Breast epithelium (tissue), 4 donors: Measurements from ENCODE around the gene PCSK5. TPM values are rescaled to one million over a fixed set of nuclear protein-coding genes. Genes with fewer than 3 reads are reported as not detected.

Source experiments
- DNase-seq, 2 donors: peaks; one replicate each; pipeline ENCODE4 v3.0.0-alpha.2; 2019; ENCODE audit warnings: low spot score in 2 of 2
- H3K27ac ChIP-seq, 2 donors: fragments of 200-600 bp; sonication (generic) in 1 of 2; one replicate each; pipeline ENCODE4 v1.5.1; 2016 to 2019; ENCODE audit warnings: mild to moderate bottlenecking in 1 of 2
- H3K27me3 ChIP-seq, 2 donors: fragments of 200-600 bp; sonication (generic) in 1 of 2; one replicate each; pipeline versions ENCODE4 v1.5.1 to v1.6.0; 2017 to 2019; ENCODE audit warnings: control low read depth in 1 of 2, mild to moderate bottlenecking in 1 of 2
- H3K36me3 ChIP-seq: fragments of 200-600 bp; one replicate; pipeline ENCODE4 v1.5.1; 2019
- H3K4me1 ChIP-seq, 2 donors: fragments of 200-600 bp; sonication (generic); one replicate each; pipeline ENCODE4 v1.5.1; 2016 to 2019; ENCODE audit warnings: control low read depth in 1 of 2
- H3K4me3 ChIP-seq, 3 donors: fragments of 200-600 bp; sonication (generic); 1 replicate in 2 of 3; 2 replicates in 1 of 3; pipeline ENCODE4 v1.5.1; 2016 to 2019; ENCODE audit warnings: mild to moderate bottlenecking in 3 of 3, moderate library complexity in 2 of 3
- H3K9me3 ChIP-seq, 2 donors: fragments of 200-600 bp; sonication (generic) in 1 of 2; one replicate each; pipeline ENCODE4 v1.5.1; 2016 to 2019; ENCODE audit warnings: control low read depth in 1 of 2
- CTCF ChIP-seq, 3 donors: fragments of 450-650 bp; IDR thresholded peaks; one replicate each; pipeline ENCODE4 v1.5.1; 2016 to 2017; ENCODE audit warnings: antibody characterized with exemption in 3 of 3, mild to moderate bottlenecking in 3 of 3, moderate library complexity in 3 of 3
- POLR2A ChIP-seq: fragments of 450-650 bp; IDR thresholded peaks from one replicate; pipeline ENCODE4 v1.6.1; 2016; ENCODE audit warnings: antibody characterized with exemption, mild to moderate bottlenecking, moderate library complexity
- POLR2AphosphoS5 ChIP-seq, 3 donors: sonication (generic); formaldehyde crosslinking; IDR thresholded peaks; one replicate each; pipeline ENCODE4 v1.6.1; 2017; ENCODE audit warnings: antibody characterized with exemption in 3 of 3
- intact Hi-C: fragments of 100-400 bp; cut with DNase I; formaldehyde crosslinking; loops from one replicate; pipeline ENCODE4 v1.15.1; 2023; ENCODE audit warnings: low total_unique reads
- total RNA-seq, 3 donors: library from RNA; depleted of rRNA; stranded (reverse); fragments of >200 nt; gene quantifications; one replicate each; pipeline ENCODE4 v1.1.0, GENCODE V29; 2016

Gene PCSK5
- total RNA-seq, 3 donors from 2014 or later = 12.7 to 21.0 (median 19.0) TPM

- Histone ChIP-seq H3K4me1 (no peaks in the 10 kb centered on the region), H3K4me3 (no peak overlapping the region), H3K36me3 (no peaks in the 10 kb centered on the region), H3K9me3 (no peaks in the 10 kb centered on the region), H3K27me3 (no peaks in the 10 kb centered on the region), H3K27ac (no peak overlapping the region)
- intact Hi-C loops = no loop called here
- no peak for DNase-seq
- TF ChIP-seq POLR2AphosphoS5 (IDR thresholded peaks at IDR 0.05) (no peak), POLR2A (no peak), CTCF (IDR thresholded peaks at IDR 0.05) (no peak)
Measured at GRCh38 chr9:76240578-76240977, 350.1 kb downstream of the PCSK5 start.

- Histone ChIP-seq H3K4me1 (no peaks in the 10 kb centered on the region), H3K36me3 (no peaks in the 10 kb centered on the region), H3K27ac (no peak overlapping the region), H3K27me3 (no peaks in the 10 kb centered on the region), H3K9me3 (no peaks in the 10 kb centered on the region), H3K4me3 (no peak overlapping the region)
- no peak for DNase-seq
- intact Hi-C loops = no loop called here
- TF ChIP-seq POLR2AphosphoS5 (IDR thresholded peaks at IDR 0.05) (no peak), CTCF (IDR thresholded peaks at IDR 0.05) (no peak), POLR2A (no peak)
Measured at GRCh38 chr9:76245518-76245917, 355.0 kb downstream of the PCSK5 start.

- no peaks in the 10 kb centered on the region for H3K4me1 ChIP-seq
Measured at GRCh38 chr9:76246680-76247079, 356.2 kb downstream of the PCSK5 start.

GRCh38 chr9:76247426-76247825 is 357.0 kb downstream of the PCSK5 start:
- Histone ChIP-seq H3K27me3 (no peaks in the 10 kb centered on the region), H3K4me1 (no peaks in the 10 kb centered on the region), H3K9me3 (no peaks in the 10 kb centered on the region), H3K27ac (no peak overlapping the region), H3K36me3 (no peaks in the 10 kb centered on the region), H3K4me3 (no peak overlapping the region)
- TF ChIP-seq POLR2A (no peak), POLR2AphosphoS5 (IDR thresholded peaks at IDR 0.05) (no peak), CTCF (IDR thresholded peaks at IDR 0.05) (no peak)
- intact Hi-C loops = no loop called here
- DNase-seq = no peak

More at GRCh38 chr9:76246680-76247079, 356.2 kb downstream of the PCSK5 start:
- H3K27ac ChIP-seq = no peak overlapping the region
- no peak overlapping the region for H3K4me3 ChIP-seq
- no peaks in the 10 kb centered on the region for H3K27me3 ChIP-seq
- no peaks in the 10 kb centered on the region for H3K36me3 ChIP-seq
- intact Hi-C loops = no loop called here
- TF ChIP-seq POLR2A (no peak), CTCF (IDR thresholded peaks at IDR 0.05) (no peak), POLR2AphosphoS5 (IDR thresholded peaks at IDR 0.05) (no peak)
- H3K9me3 ChIP-seq = no peaks in the 10 kb centered on the region
- no peak for DNase-seq

- Histone ChIP-seq H3K4me3 (no peak overlapping the region), H3K4me1 (no peaks in the 10 kb centered on the region), H3K27me3 (no peaks in the 10 kb centered on the region), H3K36me3 (no peaks in the 10 kb centered on the region), H3K9me3 (no peaks in the 10 kb centered on the region), H3K27ac (no peak overlapping the region)
- no peak for DNase-seq
- intact Hi-C loops = no loop called here
- TF ChIP-seq POLR2A = no peak
Measured at GRCh38 chr9:76249309-76249708, 358.8 kb downstream of the PCSK5 start.
